Activated T-helper 1 cell treated with anti-CD3 and anti-CD28 coated beads, Interleukin-12 subunit alpha, Interleukin-12 subunit beta, Interleukin-2, Interleukin-4 antibody, amounts not matched to agents 30 ng/mL and 10 ng/mL and 1 ng/mL, durations not matched to agents 14 hours and 24 hours and 36 hours (primary cell): ENCODE data around the gene PRB2. TPM values are rescaled to one million over a fixed set of nuclear protein-coding genes. Genes with fewer than 3 reads are reported as not detected.

Source experiments
- DNase-seq: peaks from one replicate; pipeline ENCODE4 v3.0.0; 2021; ENCODE audit warnings: low spot score
- H3K27ac Mint-ChIP-seq: one replicate; pipeline ENCODE4 v1.8.0; 2021; ENCODE audit warnings: mild to moderate bottlenecking, mixed read lengths
- H3K27me3 Mint-ChIP-seq: one replicate; pipeline ENCODE4 v1.8.0; 2022; ENCODE audit warnings: mild to moderate bottlenecking, moderate library complexity, mixed read lengths; ENCODE audit not compliant: insufficient read depth
- H3K36me3 Mint-ChIP-seq: one replicate; pipeline ENCODE4 v1.8.0; 2021; ENCODE audit warnings: low read depth, mixed read lengths
- H3K4me1 Mint-ChIP-seq: one replicate; pipeline ENCODE4 v1.8.0; 2021; ENCODE audit warnings: low read depth, mixed read lengths
- H3K4me3 Mint-ChIP-seq: one replicate; pipeline ENCODE4 v1.8.0; 2021; ENCODE audit warnings: mild to moderate bottlenecking, moderate library complexity, mixed read lengths
- H3K9me3 Mint-ChIP-seq: one replicate; pipeline ENCODE4 v1.8.0; 2021; ENCODE audit warnings: mixed read lengths
- intact Hi-C: fragments of 100-400 bp; cut with micrococcal nuclease; formaldehyde crosslinking; loops from one replicate; pipeline ENCODE4 v1.15.1; 2024
- total RNA-seq: library from RNA; stranded (reverse); gene quantifications from 2 replicates; pipeline ENCODE4 v1.2.3, GENCODE V29; 2022

Gene PRB2
- total RNA-seq, 1 donor from 2014 or later = not detected

DNA sequence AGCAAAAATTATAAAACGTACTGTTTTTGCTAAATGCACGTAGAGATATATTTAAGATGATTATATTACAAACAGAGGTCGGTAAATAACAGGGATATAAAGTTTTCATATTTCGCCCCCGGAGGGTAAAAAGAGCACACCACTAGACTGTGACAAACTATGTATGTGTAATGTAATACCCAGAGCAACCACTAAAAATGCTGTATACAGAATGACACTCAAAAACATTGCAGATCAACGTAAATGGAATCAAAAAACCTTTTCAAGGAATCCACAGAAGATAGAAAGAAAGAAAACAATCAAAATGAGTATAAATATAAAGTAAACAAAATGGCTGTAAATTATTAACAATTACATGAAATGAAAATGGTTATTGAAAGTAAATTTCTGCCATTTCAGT is 47.6 kb downstream of the PRB2 start:
- intact Hi-C loops = no loop called here
- Mint-ChIP-seq H3K9me3 (no peaks in the 10 kb centered on the region), H3K4me3 (no peak overlapping the region), H3K27ac (no peak overlapping the region), H3K4me1 (no peaks in the 10 kb centered on the region), H3K27me3 (no peaks in the 10 kb centered on the region), H3K36me3 (no peaks in the 10 kb centered on the region)
- no peak for DNase-seq

- intact Hi-C loops = no loop called here
- no peaks in the 10 kb centered on the region for H3K4me1 Mint-ChIP-seq
These were observed 50.9 kb downstream of the PRB2 start for GRCh38 chr12:11344500-11344899.

More at GRCh38 chr12:11344500-11344899, 50.9 kb downstream of the PRB2 start:
- H3K4me3 Mint-ChIP-seq = no peak overlapping the region
- no peaks in the 10 kb centered on the region for H3K9me3 Mint-ChIP-seq
- no peak overlapping the region for H3K27ac Mint-ChIP-seq
- H3K27me3 Mint-ChIP-seq = no peaks in the 10 kb centered on the region
- DNase-seq = no peak
- H3K36me3 Mint-ChIP-seq = no peaks in the 10 kb centered on the region

Other genes starting within 250 kb of the PRB2 start
- 10.4 and 11.3 TPM in 2 replicates for gene SMIM10L1, start 224.4 kb downstream of the PRB2 start, total RNA-seq
- not detected in 2 replicates for gene TAS2R42, start 208.6 kb downstream of the PRB2 start, total RNA-seq
- not detected in 2 replicates for gene PRB3, start 125.9 kb downstream of the PRB2 start, total RNA-seq
- gene PRB4, start 85.1 kb downstream of the PRB2 start, total RNA-seq = not detected in 2 replicates